GM18517 (cell line): Measurements from ENCODE around the gene MRPL27.

Experiments
- ATAC-seq: cut with Tn5 transposase; IDR thresholded peaks from one replicate; pipeline ENCODE4 v1.9.1; 2021; ENCODE audit warnings: mild to moderate bottlenecking, moderate library complexity; ENCODE audit not compliant: unreplicated experiment

The MRPL27 gene

DNA sequence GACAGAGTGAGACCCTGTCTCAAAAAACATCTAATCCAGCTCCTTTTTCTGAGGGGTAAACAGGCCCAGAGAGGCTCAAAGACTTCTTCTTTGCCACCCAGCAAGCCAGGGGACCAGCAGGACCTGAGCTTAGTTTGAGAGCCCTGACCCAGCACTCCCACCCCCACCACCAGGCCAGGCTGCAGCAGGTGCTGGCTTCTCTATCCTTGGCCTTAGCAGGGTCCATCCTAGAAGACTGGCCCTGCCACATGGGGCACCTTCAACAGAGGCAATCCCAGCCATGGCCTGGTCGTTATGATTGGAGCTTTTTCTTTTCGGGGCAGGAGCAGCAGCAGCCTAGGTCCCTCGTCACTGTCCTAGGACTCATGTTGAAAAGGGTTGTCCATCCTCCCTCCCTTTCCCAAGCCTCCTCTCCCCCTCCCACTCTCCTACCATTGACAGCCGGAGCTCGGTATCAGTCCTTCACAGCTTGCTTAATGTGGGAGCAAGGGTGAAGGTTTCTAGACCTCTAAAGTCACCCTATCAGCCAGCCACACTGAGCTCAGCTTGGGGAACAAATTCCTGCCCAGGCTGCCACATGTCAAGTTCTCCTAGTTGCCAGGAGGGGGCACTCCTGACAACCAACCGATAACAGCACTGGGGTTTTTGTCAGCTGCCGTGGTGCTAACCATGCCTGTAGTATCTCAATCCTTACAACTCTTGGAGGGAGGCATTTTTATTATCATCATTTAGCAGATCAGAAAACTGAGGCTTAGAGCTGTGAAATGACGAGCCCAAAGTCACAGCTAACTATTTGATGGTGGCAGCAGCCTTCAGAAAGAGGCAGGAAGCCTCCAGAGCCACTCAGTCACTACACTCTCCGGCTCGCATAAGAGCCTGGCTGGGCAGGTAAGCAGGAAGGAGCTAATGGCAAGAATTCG lies 11.2 kb downstream of the MRPL27 start:
- ATAC-seq, result no peak

DNA sequence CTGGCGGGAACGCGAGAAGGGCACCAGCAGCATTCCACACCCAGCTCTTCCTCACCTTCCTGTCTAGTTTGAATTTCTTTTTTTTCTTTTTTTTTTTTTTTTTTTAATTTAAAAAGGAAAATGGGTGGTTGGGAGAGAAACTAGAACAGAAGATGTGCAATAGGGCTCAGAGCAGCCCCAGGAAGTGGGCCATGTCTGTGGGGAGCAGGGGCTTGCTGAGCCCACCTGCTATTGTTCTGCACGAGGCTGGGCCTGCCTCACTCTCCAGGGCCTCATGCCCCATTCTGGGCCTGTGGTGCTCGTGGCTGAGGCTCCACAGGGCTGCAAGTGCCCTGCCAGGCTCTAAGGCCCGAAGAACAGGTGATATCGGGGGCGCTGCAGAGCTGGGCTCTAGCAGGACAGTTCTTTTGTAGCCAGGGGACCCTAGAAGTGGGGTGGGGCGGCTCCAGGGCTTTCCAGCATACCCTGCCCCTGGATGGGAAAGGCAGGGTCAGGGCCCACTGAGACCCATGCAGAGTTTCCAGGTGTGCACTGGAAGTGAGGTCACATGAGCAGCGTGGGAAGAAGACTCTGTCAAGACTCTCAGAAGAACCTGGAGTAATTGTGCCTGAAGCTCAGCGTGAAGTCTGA lies 12.4 kb downstream of the MRPL27 start:
- no peak for ATAC-seq

DNA sequence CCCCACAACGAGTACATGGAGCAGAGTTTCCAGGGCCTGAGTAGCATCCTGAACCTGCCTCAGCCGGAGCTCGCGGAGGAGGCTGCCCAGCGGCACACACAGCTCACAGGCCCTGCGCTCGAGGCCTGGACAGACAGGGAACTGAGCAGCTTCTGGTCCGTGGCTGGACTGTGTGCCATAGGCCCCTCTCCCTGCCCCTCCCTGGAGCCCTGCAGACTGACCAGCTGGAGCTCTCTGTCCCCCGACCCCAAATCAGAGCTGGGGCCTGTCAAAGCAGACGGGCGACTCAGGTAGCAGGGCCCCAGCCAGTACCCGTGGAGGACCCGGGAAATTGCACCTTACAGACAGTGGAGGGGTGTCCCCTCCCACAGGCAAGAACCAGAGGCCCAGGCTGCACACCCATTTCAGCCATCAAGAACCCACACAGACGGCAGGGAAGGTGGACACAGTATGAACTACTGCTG lies 13.0 kb downstream of the MRPL27 start:
- no peak for ATAC-seq

DNA sequence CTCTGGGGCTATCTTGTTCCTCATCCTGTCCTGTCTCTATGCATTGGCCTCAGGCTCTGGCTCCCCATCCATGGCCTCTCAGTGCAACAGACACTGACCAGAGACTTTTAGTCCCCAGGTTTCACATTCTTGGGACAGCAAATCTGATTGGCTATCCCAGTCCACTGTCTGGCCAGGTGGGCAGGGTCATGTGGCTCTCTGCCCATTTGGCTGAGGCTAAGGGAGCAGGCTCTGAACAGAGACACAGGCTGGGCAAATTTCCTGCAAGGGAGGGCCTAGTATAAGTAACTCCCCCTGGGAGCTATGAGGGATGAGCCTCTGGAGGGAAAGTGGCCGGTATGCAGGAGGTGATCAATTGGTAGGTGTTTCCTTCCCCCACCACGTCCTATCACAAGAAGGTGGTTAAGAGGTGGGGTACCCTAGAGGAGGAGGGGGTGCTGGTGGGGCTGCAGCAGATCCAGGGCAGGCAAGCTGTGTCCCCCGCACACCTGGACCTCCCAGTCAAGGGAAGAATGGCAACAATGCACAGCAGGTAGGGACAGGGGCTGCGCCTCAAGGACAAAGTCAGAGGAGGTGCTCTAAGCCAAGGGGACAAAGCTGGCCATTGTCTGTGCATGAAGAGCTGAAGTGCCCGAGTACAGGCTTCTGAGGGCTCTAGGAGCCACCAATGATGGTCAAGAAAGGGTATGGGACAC lies 13.8 kb downstream of the MRPL27 start:
- no peak for ATAC-seq

DNA sequence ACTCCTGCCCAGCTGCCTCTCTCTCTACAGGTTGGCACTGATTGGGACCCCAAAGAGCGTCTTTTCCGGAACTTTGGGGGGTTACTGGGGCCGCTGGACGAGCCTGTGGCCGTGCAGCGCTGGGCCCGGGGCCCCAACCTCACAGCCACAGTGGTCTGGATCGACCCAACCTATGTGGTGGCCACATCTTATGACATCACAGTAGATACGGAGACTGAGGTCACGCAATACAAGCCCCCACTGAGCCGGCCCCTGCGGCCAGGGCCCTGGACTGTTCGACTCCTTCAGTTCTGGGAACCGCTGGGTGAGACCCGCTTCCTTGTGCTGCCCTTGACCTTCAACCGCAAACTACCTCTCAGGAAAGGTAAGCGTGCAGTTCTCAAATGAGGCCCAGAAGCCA lies 14.8 kb downstream of the MRPL27 start:
- no peak for ATAC-seq

DNA sequence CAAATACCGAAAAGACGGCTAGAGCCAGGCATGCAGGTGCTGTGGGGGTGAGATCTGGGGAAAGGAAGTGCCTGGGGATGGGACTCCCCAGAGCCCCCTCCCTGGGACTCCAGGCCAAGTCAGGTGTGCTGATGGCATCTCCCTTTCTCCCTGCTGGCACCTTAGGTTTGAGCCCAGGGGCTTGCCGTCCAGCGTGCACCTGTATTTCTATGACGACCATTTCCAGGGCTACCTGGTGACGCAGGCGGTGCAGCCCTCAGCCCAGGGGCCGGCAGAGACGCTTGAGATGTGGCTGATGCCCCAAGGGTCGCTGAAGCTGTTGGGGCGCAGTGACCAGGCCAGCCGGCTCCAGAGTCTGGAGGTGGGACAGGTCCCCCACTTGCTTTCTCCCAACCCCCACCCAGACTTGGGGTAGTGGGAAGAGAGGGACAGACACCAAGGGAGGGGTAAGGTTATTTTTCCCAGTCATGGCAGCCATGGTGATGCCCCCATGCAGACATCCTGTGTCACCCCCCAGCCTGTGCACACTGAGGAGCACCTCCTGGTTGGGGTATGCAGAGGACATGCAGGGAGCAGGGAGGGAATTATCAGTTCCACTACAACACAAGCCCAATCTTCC lies 16.0 kb downstream of the MRPL27 start:
- no peak for ATAC-seq

DNA sequence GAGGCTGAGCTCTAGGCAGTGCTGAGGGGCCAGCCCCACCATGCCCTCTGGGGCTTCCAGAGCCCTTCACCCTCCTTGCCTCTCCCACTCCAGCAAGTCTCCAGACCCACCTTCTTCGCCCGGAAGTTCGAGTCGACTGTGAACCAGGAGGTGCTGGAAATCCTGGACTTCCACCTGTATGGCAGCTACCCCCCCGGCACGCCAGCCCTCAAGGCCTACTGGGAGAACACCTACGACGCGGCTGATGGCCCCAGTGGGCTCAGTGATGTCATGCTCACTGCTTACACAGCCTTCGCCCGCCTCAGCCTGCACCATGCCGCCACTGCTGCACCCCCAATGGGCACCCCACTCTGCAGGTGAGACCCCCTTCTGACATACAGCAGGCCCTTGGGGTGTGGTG lies 16.6 kb downstream of the MRPL27 start:
- ATAC-seq, result no peak

DNA sequence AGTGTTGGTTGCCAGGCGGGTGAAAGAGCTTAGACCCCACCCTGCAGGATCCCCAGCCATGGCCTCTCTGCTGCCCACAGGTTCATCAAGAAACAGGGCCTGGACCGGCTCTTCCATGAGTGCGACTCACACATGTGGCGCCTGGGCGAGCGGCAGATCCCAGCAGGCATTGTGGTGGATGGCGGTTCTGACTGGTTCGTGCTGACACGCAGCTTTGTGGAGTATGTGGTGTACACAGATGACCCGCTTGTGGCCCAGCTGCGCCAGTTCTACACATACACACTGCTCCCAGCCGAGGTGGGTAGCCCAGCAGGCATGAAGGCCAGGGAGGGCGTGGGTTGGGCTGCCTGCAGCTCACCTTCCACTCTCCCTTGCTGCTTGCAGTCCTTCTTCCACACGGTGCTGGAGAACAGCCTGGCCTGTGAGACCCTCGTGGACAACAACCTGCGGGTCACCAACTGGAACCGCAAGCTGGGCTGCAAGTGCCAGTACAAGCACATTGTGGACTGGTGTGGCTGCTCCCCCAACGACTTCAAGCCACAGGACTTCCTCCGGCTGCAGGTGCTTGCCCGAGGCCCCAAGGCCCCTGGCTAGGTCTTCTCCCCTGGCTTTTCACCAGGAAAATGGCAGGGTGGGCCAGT lies 17.2 kb downstream of the MRPL27 start:
- no peak for ATAC-seq

DNA sequence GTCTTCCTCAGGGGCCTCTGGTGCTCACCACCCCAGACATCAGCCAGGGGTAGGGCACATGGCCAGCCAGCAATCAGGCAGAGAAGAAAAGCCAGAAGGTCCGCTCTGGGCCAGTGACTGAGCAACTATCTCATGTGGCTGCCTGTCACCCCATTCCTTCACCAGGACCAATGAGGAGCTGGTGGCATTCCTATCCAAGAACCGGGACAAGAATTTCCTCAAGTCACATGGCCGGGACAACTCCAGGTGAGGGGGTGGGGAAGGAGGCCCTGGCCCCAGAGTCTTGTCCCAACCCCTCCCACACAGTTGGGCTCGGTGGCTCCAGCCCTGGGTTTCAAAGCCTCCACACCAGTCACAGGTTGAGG lies 17.7 kb downstream of the MRPL27 start:
- ATAC-seq, result no peak

DNA sequence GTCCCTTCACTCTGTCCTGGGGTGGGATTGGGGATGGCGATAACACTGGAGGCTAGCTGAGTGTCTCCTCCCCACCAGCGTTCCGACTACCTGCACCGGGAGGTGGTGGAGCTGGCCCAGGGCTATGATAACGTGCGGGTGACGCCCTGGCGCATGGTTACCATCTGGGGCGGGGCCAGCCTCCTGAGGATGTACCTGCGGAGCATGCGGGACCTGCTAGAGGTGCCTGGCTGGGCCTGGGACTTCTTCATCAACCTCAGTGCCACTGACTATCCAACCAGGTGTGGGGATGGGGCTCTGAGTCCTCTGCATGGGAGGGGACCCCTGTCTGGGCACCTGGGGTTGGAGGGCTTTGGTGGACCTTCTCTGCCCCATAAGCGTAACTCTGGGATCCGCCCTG lies 18.2 kb downstream of the MRPL27 start:
- ATAC-seq, result no peak

DNA sequence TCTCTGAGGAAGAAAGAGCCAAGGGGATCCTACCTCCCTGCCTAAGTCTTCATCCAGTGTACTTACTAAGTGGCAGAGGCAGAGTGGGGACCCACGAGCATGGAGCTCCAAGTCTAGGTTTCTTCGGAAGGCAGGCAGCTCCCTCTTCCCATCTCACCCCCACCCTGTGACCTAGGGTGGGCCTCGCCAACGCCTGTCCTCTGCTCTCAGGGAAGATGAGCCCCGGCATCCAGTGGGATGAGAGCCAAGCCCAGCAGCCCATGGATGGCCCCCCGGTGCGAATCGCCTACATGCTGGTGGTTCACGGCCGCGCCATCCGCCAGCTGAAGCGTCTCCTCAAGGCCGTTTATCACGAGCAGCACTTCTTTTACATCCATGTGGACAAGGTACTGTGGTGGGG lies 18.8 kb downstream of the MRPL27 start:
- ATAC-seq, result no peak

DNA sequence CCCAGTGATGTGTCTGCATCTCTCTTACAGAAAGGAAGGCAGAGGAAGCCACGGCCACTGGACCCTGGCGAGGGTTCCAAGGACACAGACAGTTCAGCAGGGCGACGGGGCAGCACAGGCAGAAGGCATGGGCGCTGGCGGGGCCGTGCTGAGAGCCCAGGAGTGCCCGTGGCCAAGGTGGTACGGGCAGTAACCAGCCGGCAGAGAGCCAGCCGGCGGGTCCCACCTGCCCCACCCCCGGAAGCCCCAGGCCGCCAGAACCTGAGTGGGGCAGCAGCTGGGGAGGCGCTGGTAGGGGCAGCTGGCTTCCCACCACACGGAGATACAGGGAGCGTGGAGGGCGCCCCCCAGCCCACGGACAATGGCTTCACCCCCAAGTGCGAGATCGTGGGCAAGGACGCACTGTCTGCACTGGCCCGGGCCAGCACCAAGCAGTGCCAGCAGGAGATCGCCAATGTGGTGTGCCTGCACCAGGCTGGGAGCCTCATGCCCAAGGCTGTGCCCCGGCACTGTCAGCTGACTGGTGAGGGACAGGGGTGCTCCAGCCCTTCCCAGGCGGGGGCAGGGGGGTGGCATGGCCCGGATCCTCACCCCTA lies 19.3 kb downstream of the MRPL27 start:
- no peak for ATAC-seq

DNA sequence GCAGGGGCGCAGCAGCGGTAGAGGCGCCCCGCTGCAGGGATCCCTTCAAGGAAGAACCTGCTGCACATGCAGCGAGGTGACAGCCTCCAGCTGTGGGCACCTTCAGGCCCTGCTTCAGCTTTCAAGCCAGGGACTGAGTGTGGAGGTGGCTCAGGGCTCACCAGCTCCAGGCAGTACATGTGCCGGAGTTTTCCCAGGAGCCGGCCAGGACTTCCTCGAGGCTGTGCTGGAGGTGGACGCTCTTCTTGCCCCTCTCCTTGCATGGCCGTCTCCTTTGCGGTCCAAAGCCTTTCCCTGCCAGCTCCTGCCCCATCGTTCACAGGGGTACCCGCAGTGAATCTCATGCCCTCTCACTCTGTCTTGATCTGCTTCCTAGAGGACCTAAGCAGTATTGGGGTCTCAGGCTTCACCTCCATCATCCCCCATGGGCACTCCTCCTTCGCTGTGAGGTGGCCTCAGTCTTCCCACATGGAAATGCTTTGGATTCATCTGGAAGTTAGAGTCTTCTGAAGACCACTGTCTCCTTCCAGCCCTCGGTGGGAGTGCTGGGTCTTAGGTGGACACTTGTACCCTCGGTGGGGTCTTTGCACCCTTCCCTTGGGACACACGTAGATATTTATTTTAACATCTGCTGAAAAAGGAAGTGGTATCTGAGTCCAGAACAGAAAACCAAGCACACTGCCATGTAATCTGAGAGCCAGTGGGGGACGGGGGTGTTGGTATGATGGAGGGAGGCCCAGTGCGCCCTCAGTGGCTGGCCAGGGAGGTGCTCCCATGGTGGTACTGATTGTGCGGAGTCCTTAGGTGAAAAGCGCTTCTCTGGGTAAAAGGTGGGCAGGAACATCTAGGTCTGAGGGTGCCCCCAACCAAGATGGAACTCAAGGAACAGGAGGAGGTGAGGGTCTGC lies 20.0 kb downstream of the MRPL27 start:
- no peak for ATAC-seq

DNA sequence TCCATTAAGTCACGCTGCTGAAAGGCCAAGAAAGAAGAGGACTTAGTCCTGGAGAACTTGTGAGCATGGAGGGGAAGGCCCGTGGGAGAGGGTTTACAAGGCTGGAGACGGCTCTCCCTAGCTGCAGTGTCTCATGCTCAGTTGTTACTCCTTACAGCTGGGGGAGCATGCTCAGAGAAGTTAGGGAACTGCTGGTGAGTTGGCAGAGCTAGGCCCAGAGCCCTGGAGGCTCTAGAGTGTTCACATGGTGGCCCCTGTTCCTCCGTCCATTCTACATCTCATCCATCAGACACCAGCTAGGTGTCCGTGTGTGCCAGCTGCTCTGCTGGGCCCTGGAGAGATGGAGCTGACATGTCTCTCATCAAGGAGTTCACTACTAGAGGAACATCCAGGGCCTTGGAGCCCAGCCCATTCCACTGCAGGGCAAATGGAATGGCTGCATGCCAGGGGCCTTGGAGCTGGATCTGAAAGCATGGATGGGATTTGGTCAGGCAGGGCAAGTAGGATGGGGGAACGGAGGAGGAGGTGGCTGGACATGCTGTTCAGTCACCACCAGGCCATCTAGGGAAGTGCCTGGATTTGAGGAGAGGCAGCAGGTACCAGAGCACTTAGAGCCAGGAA lies 20.8 kb downstream of the MRPL27 start:
- ATAC-seq, result no peak

DNA sequence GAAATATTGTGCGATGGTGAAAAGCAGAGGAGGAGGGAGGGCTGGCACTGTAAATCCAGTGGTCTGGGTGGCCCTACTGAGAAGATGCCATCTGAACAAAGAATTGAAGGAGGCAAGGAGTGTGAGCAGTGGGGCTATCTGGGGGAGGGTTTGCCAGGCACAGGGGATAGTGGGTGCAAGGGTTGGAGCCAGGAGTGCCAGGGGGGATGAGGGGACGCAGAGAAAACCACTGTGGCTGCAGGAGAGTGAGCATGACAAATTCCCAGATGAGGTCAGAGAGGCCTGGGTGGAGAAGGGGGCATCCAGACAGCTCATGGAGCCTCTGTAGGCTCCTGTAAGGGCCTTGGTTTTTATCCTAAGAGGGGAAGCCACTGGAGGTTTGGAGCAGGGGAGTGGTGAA lies 22.3 kb downstream of the MRPL27 start:
- no peak for ATAC-seq

DNA sequence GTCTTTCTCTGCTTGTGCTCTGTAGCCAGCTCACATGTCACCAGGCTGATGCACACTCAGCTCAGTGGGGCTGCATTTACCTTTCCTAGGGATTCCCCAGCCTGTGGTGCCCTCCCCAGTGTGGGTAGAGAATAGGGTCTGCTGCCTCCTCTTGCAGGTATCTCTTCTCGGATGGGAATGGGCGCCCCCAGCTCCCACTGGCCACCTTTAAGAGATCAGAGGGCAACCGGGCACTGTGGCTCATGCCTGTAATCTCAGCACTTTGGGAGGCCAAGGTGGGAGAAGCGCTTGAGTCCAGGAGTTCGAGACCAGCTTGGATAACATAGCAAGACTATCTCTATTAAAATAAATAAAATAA lies 23.8 kb downstream of the MRPL27 start:
- no peak for ATAC-seq

DNA sequence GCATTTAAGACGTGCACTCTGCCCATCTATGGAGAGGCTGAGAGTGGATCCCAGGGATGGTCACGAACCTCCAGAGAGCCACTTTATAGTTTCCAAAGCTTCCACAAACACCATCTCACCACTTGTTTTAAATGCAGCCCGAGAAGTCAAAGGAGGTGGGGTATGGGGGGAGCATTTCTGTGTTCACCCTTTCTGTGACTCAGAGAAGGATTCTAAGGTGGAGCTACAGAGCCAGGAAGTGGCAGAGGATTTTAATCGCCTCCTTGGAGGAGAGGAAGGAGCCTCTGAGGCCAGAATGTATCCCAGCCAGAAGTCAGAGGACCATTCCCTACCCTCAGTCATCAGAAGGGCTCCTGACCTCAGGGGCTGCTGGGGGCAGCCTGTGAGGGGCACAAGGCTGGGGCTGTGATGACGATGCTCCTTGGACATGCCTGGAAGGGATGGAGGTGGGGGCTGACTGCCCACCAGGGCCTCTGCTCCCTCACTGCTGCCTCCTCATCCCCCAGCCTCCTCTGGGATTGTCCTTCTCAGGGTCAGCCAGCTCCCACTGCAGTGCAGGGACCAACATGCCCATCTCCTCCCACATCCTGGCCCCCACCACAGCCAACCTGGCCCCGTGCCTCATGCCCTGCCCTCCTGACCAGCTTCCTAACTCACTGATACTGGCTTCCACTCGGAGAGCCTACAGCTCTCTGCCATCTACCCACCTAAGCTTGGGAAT lies 24.3 kb downstream of the MRPL27 start:
- no peak for ATAC-seq

DNA sequence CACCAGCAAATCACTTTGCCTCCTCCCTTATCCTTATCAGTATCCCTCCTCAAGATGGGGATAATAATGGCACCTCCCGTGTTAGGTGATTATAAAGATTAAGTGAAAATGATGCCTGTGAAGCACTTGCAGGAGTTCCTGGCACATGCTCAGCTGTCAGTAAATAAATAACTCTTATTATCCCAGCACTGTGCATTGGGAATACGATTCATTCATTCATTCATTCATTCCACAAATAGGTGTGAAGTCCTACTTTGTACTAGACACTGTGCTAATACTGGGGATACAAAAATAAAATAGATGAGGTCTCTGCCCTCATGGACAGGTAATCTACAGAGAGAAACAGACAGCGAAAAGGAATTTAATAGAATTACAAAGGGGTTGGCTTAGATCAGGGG lies 25.1 kb downstream of the MRPL27 start:
- no peak for ATAC-seq
